Panc1 (cell line): ENCODE results near the gene CNTN4.

Experiments
- POLR2AphosphoS5 ChIP-seq: IDR thresholded peaks from 2 replicates; pipeline ENCODE4 v1.6.1; 2012; ENCODE audit warnings: mild to moderate bottlenecking, low read depth, low read length, moderate library complexity
- TCF7L2 ChIP-seq: IDR thresholded peaks from 2 replicates; pipeline ENCODE4 v1.6.1; 2011; ENCODE audit warnings: mild to moderate bottlenecking, low read depth, low read length, inconsistent platforms
- TF ChIP-seq, protein P1 (sequence below): fragments of 450-650 bp; IDR thresholded peaks from 2 replicates; pipeline ENCODE4 v1.5.1; 2017; ENCODE audit warnings: mild to moderate bottlenecking

DNA sequence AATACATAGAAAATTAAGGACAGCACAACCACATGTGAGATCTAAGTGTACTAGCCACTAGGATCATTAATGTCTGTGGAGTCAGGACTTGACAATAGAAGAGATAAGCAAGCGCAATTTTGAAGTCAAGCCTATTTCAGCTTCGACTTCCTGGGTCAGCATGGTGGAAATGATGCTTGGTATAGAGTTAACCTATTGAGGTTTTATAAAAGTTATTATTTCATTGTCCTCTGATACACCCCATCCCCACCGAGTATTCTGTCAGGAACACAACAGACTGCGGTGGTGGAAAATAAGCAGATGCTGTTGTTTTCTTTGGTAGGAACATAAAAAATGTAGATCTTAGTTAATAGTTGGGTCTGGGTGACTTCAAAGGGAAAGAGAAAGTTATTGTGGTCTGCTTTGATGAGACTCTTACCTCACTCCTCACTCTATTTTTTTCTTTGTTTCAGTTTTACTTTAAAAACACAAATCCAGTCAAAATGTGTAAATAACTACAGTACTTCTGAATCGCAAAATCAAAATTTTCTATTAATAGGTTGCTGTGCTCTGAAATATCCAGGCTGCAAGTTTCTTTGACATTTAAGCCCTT, 929.4 kb downstream of the CNTN4 start:
- TF ChIP-seq, protein P1, sequence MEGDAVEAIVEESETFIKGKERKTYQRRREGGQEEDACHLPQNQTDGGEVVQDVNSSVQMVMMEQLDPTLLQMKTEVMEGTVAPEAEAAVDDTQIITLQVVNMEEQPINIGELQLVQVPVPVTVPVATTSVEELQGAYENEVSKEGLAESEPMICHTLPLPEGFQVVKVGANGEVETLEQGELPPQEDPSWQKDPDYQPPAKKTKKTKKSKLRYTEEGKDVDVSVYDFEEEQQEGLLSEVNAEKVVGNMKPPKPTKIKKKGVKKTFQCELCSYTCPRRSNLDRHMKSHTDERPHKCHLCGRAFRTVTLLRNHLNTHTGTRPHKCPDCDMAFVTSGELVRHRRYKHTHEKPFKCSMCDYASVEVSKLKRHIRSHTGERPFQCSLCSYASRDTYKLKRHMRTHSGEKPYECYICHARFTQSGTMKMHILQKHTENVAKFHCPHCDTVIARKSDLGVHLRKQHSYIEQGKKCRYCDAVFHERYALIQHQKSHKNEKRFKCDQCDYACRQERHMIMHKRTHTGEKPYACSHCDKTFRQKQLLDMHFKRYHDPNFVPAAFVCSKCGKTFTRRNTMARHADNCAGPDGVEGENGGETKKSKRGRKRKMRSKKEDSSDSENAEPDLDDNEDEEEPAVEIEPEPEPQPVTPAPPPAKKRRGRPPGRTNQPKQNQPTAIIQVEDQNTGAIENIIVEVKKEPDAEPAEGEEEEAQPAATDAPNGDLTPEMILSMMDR: no peak
- TF ChIP-seq POLR2AphosphoS5 (no peak), TCF7L2 (no peak)
